ENCODE results near the gene TMEM215. TPM values are rescaled to one million over a fixed set of nuclear protein-coding genes. Genes with fewer than 3 reads are reported as not detected.
"Not testable (repeated sequence)": the region's sequence is repeated elsewhere in the genome, so short reads cannot be mapped to it uniquely, and the experiment has no call there.

Gene TMEM215
- total RNA-seq, 4 donors from 2014 or later, result not detected

GRCh38 chr9:32776201-32776600 lies 7.1 kb upstream of the TMEM215 start:
- Histone ChIP-seq H3K4me1 (no peaks in the 10 kb centered on the region), H3K4me3 (replicated peaks in 1 of 3) (no peak overlapping the region), H3K36me3 (no peaks in the 10 kb centered on the region), H3K27me3 (no peaks in the 10 kb centered on the region), H3K9me3 (no peaks in the 10 kb centered on the region), H3K27ac (no peak overlapping the region)
- WGBS, 2 donors, result 74 to 76% methylated on average over 3 of the region's 3 CpGs
- DNase-seq, result no peak
- intact Hi-C loops (cut with DNase I), result no loop called here
- TF ChIP-seq, protein P1, sequence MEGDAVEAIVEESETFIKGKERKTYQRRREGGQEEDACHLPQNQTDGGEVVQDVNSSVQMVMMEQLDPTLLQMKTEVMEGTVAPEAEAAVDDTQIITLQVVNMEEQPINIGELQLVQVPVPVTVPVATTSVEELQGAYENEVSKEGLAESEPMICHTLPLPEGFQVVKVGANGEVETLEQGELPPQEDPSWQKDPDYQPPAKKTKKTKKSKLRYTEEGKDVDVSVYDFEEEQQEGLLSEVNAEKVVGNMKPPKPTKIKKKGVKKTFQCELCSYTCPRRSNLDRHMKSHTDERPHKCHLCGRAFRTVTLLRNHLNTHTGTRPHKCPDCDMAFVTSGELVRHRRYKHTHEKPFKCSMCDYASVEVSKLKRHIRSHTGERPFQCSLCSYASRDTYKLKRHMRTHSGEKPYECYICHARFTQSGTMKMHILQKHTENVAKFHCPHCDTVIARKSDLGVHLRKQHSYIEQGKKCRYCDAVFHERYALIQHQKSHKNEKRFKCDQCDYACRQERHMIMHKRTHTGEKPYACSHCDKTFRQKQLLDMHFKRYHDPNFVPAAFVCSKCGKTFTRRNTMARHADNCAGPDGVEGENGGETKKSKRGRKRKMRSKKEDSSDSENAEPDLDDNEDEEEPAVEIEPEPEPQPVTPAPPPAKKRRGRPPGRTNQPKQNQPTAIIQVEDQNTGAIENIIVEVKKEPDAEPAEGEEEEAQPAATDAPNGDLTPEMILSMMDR (IDR thresholded peaks at IDR 0.05), result no peak
- TF ChIP-seq POLR2A (IDR thresholded peaks at IDR 0.05), result no peak

DNA sequence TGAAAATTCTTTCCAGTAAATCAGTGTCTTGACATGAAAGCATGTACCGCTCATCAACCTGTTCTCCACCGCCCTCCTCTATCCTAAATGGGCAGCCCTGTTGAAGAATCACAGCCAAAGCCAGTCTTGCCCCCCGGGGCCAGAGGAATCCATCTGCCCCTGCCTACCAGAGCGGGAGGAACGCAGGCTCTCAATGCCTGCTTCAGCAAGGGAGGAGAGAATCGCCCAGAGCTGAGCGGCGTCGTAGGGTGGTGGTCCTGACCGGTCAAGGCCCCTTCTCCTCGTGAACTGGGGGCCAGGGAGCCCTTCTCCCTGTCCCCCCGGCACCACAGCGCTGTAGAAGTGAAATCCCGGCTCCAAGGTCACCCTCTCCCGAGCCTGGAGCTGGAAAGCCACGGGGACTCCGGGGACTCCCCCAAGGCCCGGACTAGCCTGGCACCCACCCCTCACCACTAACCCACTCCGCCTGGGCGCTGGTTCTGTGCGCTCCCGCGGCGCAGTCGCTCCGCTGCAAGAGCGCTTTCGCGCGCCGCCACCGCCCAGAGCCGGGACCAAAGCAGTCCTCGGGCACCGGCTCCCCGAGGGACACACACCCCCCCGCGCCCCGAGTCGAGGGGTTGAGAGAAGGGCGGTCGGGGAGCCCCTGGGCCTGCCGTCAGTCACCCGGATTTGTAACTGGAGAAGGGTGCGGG lies 718 bp upstream of the TMEM215 start:
- Histone ChIP-seq H3K27me3 (no peaks in the 10 kb centered on the region), H3K4me3 (replicated peaks in 1 of 3) (no peak overlapping the region), H3K36me3 (no peaks in the 10 kb centered on the region), H3K4me1 (peaks cover 0 to 13% of the 10 kb centered on the region in 2 donors), H3K9me3 (no peaks in the 10 kb centered on the region), H3K27ac (no peak overlapping the region)
- WGBS, 2 donors, result 7 to 12% methylated on average over 14 to 26 of the region's 45 CpGs
- no peak for TF ChIP-seq POLR2A (IDR thresholded peaks at IDR 0.05)
- TF ChIP-seq, protein P1 (IDR thresholded peaks at IDR 0.05), result no peak
- peak in 1 of 2 donors; percentile 2 for DNase-seq
- intact Hi-C loops (cut with DNase I), result no loop called here

DNA sequence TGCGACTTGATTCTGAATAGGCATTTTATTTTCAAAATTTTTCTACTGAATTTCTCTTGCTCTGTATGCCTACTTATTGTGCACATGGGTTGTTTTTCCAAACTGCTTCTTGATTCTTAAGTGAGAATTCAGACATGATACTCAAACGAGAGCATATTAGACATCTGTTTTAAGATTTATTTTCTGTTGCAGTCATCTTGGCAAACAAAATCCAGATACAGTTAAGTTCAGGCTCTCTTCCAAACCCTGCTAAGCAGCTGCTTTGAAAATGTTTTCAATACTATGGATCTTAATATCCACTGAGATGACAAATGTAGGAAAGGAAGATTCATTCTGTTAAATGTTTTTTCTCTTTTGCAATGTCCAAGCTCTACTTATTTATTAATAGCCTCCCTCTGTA lies 4.5 kb downstream of the TMEM215 start:
- no peaks in the 10 kb centered on the region for H3K36me3 ChIP-seq
- no peak for DNase-seq

DNA sequence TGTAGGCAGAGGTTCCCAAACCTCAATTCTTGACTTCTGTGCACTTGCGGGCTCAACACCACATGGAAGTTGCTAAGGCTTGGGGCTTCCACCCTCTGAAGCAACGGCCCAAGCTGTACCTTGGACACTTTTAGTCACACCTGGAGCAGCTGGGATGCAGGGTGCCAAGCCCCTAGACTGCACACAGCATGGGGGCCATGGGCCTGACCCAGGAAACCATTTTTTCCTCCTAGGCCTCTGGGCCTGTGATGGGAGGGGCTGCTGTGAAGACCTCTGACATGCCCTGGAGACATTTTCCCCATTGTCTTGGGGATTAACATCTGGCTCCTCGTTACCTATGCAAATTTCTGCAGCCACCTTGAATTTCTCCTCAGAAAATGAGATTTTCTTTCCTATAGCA lies 12.7 kb downstream of the TMEM215 start:
- H3K27me3 ChIP-seq; H3K4me3 ChIP-seq (replicated peaks in 1 of 3); DNase-seq; H3K9me3 ChIP-seq; intact Hi-C loops (cut with DNase I); H3K36me3 ChIP-seq; H3K27ac ChIP-seq; H3K4me1 ChIP-seq: not testable (repeated sequence)
- 76 to 79% methylated on average over 3 of the region's 3 CpGs for WGBS, 2 donors

More for the DNA sequence above, 4.5 kb downstream of the TMEM215 start:
- 66 to 73% methylated on average over 2 of the region's 2 CpGs for WGBS, 2 donors
- no peaks in the 10 kb centered on the region for H3K27me3 ChIP-seq
- intact Hi-C loops (cut with DNase I), result no loop called here
- no peak overlapping the region for H3K4me3 ChIP-seq (replicated peaks in 1 of 3)
- peaks cover 0 to 12% of the 10 kb centered on the region in 2 donors for H3K4me1 ChIP-seq
- no peak overlapping the region for H3K27ac ChIP-seq
- no peaks in the 10 kb centered on the region for H3K9me3 ChIP-seq
- TF ChIP-seq, protein P1 (IDR thresholded peaks at IDR 0.05), result no peak

DNA sequence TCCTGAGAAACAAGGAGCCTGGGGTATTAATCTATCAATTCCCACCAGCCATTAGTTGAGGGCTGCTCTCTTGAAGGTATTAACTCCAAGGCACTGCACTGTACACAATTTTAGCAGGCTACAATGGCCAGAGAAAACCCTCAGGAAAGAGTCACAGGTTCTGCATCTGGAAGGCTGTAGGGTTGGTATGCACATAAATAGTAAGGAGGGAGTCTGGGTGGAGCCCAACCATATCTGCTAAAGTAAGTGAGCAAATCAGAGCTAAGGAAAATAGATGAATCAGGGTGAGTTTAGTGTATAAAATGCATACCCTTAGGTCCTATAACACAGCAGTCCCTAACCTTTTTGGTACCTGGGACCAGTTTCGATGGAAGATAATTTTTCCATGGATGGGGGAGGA lies 18.2 kb downstream of the TMEM215 start:
- Histone ChIP-seq H3K36me3 (no peaks in the 10 kb centered on the region), H3K4me3 (replicated peaks in 1 of 3) (no peak overlapping the region), H3K27me3 (no peaks in the 10 kb centered on the region), H3K9me3 (no peaks in the 10 kb centered on the region), H3K4me1 (no peaks in the 10 kb centered on the region), H3K27ac (no peak overlapping the region)
- WGBS, 2 donors, result 82 to 95% methylated on average over 1 of the region's 1 CpG
- no peak for DNase-seq
- TF ChIP-seq, protein P1 (IDR thresholded peaks at IDR 0.05), result no peak
- TF ChIP-seq POLR2A (IDR thresholded peaks at IDR 0.05), result no peak
- intact Hi-C loops (cut with DNase I), result no loop called here
